HepG2 (cell line): ENCODE data around the gene MCC. TPM values are rescaled to one million over a fixed set of nuclear protein-coding genes. Genes with fewer than 3 reads are reported as not detected.
A peak's percentile ranks its signal among the peaks of the same experiment; 100 is the strongest.

ENCODE experiments used
- BCL3 ChIP-seq: sonication (generic); formaldehyde crosslinking; IDR thresholded peaks from 2 replicates; pipeline ENCODE4 v1.5.1; 2020; ENCODE audit warnings: mild to moderate bottlenecking, missing genetic modification reagents, moderate library complexity
- FLYWCH1 ChIP-seq: sonication (generic); formaldehyde crosslinking; IDR thresholded peaks from 2 replicates; pipeline ENCODE4 v1.8.1; 2023; ENCODE audit warnings: mild to moderate bottlenecking, missing genetic modification reagents
- MZF1 ChIP-seq: sonication (generic); formaldehyde crosslinking; IDR thresholded peaks from 2 replicates; pipeline ENCODE4 v1.8.1; 2023; ENCODE audit warnings: mild to moderate bottlenecking, missing genetic modification reagents, borderline replicate concordance
- NCOA1 ChIP-seq: sonication (generic); formaldehyde crosslinking; IDR thresholded peaks from 2 replicates; pipeline ENCODE4 v1.9.0; 2021; ENCODE audit warnings: missing genetic modification reagents
- NFE2 ChIP-seq: sonication (generic); formaldehyde crosslinking; IDR thresholded peaks from 2 replicates; pipeline ENCODE4 v1.4.0; 2020; ENCODE audit warnings: missing genetic modification reagents
- NFYB ChIP-seq: sonication (generic); formaldehyde crosslinking; IDR thresholded peaks from 2 replicates; pipeline ENCODE4 v1.4.0; 2020; ENCODE audit warnings: missing genetic modification reagents
- PCBP1 ChIP-seq: fragments of 200-400 bp; formaldehyde crosslinking; IDR thresholded peaks from 2 replicates; pipeline ENCODE4 v1.6.1; 2017; ENCODE audit warnings: mild to moderate bottlenecking, low read depth, low read length, borderline replicate concordance
- SKI ChIP-seq: fragments of 450-650 bp; IDR thresholded peaks from one replicate; pipeline ENCODE4 v1.6.1; 2018; ENCODE audit warnings: mild to moderate bottlenecking; ENCODE audit not compliant: partially characterized antibody
- SMARCC2 ChIP-seq: fragments of 450-650 bp; IDR thresholded peaks from 2 replicates; pipeline ENCODE4 v1.6.1; 2017; ENCODE audit warnings: antibody characterized with exemption, mild to moderate bottlenecking
- WIZ ChIP-seq: sonication (generic); formaldehyde crosslinking; IDR thresholded peaks from 2 replicates; pipeline ENCODE4 v1.5.1; 2020; ENCODE audit warnings: mild to moderate bottlenecking, missing genetic modification reagents
- ZBTB42 ChIP-seq: sonication (generic); formaldehyde crosslinking; IDR thresholded peaks from 2 replicates; pipeline ENCODE4 v1.5.0; 2020; ENCODE audit warnings: mild to moderate bottlenecking, missing genetic modification reagents
- ZBTB49 ChIP-seq: sonication (generic); formaldehyde crosslinking; IDR thresholded peaks from 2 replicates; pipeline ENCODE4 v1.4.0; 2020; ENCODE audit warnings: missing genetic modification reagents, borderline replicate concordance
- ZFP62 ChIP-seq: sonication (generic); formaldehyde crosslinking; IDR thresholded peaks from 2 replicates; pipeline ENCODE4 v1.4.0; 2020; ENCODE audit warnings: missing genetic modification reagents
- ZNF101 ChIP-seq: sonication (generic); formaldehyde crosslinking; IDR thresholded peaks from 2 replicates; pipeline ENCODE4 v1.4.0; 2020; ENCODE audit warnings: mild to moderate bottlenecking, low read depth, missing genetic modification reagents, borderline replicate concordance
- ZNF12 ChIP-seq: sonication (generic); formaldehyde crosslinking; IDR thresholded peaks from 2 replicates; pipeline ENCODE4 v1.5.0; 2020; ENCODE audit warnings: missing genetic modification reagents
- ZNF160 ChIP-seq: sonication (generic); formaldehyde crosslinking; IDR thresholded peaks from 2 replicates; pipeline ENCODE4 v1.8.0; 2022; ENCODE audit warnings: mild to moderate bottlenecking, inconsistent platforms, missing genetic modification reagents
- ZNF207 ChIP-seq: fragments of 450-650 bp; IDR thresholded peaks from 2 replicates; pipeline ENCODE4 v1.6.1; 2016; ENCODE audit warnings: antibody characterized with exemption, borderline replicate concordance
- ZNF263 ChIP-seq: sonication (generic); formaldehyde crosslinking; IDR thresholded peaks from 2 replicates; pipeline ENCODE4 v1.4.0; 2020; ENCODE audit warnings: missing genetic modification reagents
- ZNF317 ChIP-seq: sonication (generic); formaldehyde crosslinking; IDR thresholded peaks from 2 replicates; pipeline ENCODE4 v1.5.0; 2020; ENCODE audit warnings: mild to moderate bottlenecking, missing genetic modification reagents
- ZNF329 ChIP-seq: sonication (generic); formaldehyde crosslinking; IDR thresholded peaks from 2 replicates; pipeline ENCODE4 v1.9.0; 2021; ENCODE audit warnings: low read depth, mild to moderate bottlenecking, missing genetic modification reagents
- ZNF331 ChIP-seq: sonication (generic); formaldehyde crosslinking; IDR thresholded peaks from 2 replicates; pipeline ENCODE4 v1.4.0; 2020; ENCODE audit warnings: missing genetic modification reagents
- polyA plus RNA-seq, 8 experiments: library from polyadenylated mRNA; depleted of rRNA in 3 of 8; stranded (reverse) in 7 of 8; unstranded in 1 of 8; fragments of >200 nt; fragmentation: Illumina TruSeq in 4 of 8; extraction: Trizol in 4 of 8; gene quantifications; 2 replicates each; pipeline versions ENCODE4 v1.2.1 to v1.2.3, GENCODE V29; 2011 to 2016; ENCODE audit warnings: low read depth in 4 of 8, missing spikeins in 1 of 8, mixed read lengths in 1 of 8; ENCODE audit not compliant: insufficient read depth in 1 of 8
- total RNA-seq, 5 experiments: library from RNA; depleted of rRNA; stranded (reverse); fragments of >200 nt; fragmentation: Illumina TruSeq; extraction: Trizol; gene quantifications; 2 replicates each; pipeline ENCODE4 v1.2.3, GENCODE V29; 2016; ENCODE audit warnings: low read depth in 1 of 5
- TF ChIP-seq, protein P1 (sequence below): sonication (generic); formaldehyde crosslinking; IDR thresholded peaks from 2 replicates; pipeline ENCODE4 v1.4.0; 2020; ENCODE audit warnings: missing genetic modification reagents
- TF ChIP-seq, protein P2 (sequence below): IDR thresholded peaks from 2 replicates; pipeline ENCODE4 v1.6.1; 2018; ENCODE audit warnings: missing genetic modification reagents

MCC gene
- total and polyA plus RNA-seq, 2 of the 13 experiments (the other 11 are each of a cell fraction or from before 2014, with no cell fraction given) = 0.55 to 2.4 TPM

DNA sequence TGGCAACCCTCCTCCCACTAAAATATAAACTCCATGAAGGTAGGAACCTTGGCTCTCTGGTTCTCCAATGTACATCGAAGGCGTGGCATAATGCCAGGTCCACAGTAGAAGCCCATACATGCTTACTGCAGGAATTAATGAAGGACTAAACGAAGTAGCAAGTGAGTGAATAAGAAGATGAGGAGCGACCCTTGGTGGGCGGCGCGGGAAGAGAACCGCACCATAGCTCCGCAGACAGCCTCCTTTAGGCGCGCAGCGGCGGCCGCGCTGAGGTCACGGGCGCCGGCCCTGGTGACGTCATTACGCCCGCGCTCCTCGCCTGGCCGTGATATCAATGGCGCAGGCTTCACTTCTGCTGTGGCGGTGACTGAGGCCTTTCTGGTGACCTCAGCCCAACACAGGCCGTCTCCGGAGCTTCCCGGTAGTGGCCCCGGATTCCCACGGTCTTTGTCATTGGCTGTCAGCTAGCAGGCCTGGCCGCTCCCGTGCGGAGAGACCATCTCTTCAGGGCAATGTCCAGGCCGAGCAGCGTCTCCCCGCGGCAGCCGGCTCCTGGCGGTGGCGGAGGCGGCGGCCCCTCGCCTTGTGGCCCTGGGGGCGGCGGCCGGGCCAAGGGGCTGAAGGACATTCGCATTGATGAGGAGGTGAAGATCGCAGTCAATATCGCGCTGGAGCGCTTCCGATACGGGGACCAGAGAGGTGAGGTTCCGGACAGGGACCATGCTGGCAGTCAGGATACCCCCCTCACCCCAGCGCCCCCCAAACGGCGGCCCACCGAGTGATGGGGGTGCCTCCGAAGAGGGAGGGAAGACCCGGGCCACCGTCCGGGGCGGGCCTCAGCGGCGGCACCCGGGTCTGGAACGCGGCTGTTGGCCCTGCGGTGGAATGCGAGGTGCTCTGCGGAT, 25.4 kb upstream of the MCC start, which contains the start of gene YTHDC2 (continued):
- TF ChIP-seq ZBTB42 (CRISPR knock-in tag) (no peak), MZF1 (CRISPR knock-in tag) (no peak), ZNF12 (CRISPR knock-in tag) (0 out of 2 replicates have a peak, but pooled peaks have one; percentile 28), NFE2 (no peak), SKI (peak; percentile 7), ZNF160 (CRISPR knock-in tag) (0 out of 2 replicates have a peak, but pooled peaks have one; percentile 21), ZNF317 (no peak), ZFP62 (no peak), ZNF263 (CRISPR knock-in tag) (no peak), ZNF331 (CRISPR knock-in tag) (peak; percentile 45), ZNF101 (peak; percentile 82; the same call in 1 of the 2 replicates), ZNF329 (CRISPR knock-in tag) (0 out of 2 replicates have a peak, but pooled peaks have one; percentile 1), WIZ (CRISPR knock-in tag) (peak; percentile 76; the same call in 1 of the 2 replicates), BCL3 (peak; percentile 70; the same call in 1 of the 2 replicates), FLYWCH1 (no peak), NFYB (CRISPR knock-in tag) (no peak; the same call in 1 of the 2 replicates), ZNF207 (no peak), ZBTB49 (CRISPR knock-in tag) (no peak), NCOA1 (CRISPR knock-in tag) (peak; percentile 79; the same call in 1 of the 2 replicates), SMARCC2 (no peak), PCBP1 (no peak)
- TF ChIP-seq, protein P1, sequence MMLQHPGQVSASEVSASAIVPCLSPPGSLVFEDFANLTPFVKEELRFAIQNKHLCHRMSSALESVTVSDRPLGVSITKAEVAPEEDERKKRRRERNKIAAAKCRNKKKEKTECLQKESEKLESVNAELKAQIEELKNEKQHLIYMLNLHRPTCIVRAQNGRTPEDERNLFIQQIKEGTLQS (CRISPR knock-in tag) = peak; percentile 73
- TF ChIP-seq, protein P2, sequence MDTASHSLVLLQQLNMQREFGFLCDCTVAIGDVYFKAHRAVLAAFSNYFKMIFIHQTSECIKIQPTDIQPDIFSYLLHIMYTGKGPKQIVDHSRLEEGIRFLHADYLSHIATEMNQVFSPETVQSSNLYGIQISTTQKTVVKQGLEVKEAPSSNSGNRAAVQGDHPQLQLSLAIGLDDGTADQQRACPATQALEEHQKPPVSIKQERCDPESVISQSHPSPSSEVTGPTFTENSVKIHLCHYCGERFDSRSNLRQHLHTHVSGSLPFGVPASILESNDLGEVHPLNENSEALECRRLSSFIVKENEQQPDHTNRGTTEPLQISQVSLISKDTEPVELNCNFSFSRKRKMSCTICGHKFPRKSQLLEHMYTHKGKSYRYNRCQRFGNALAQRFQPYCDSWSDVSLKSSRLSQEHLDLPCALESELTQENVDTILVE (CRISPR knock-in tag) = peak; percentile 89
